H1 (cell line): ENCODE data around the gene BASP1. TPM values are rescaled to one million over a fixed set of nuclear protein-coding genes. Genes with fewer than 3 reads are reported as not detected.

ENCODE experiments used
- CTCF ChIA-PET: fragments of 300-600 bp; sonication (Branson Sonifier 250); formaldehyde crosslinking; loops from one replicate; lab custom pipeline; 2021; ENCODE audit not compliant: partially characterized antibody; lab: Charles Lee
- POLR2A ChIA-PET: fragments of 300-600 bp; sonication (Branson Sonifier 250); formaldehyde crosslinking; loops from one replicate; lab custom pipeline; 2021; ENCODE audit warnings: inconsistent platforms; ENCODE audit not compliant: partially characterized antibody; lab: Charles Lee
- DNase-seq, 2 experiments: peaks; one replicate each; pipeline versions ENCODE4 v3.0.0 to v3.0.0-alpha.2; 2010 to 2022; ENCODE audit warnings: low spot score in 2 of 2, low read depth in 1 of 2, mixed read lengths in 1 of 2
- FAIRE-seq: peaks from 2 replicates; lab custom pipeline; 2011; peaks lifted over from hg19 to GRCh38; lab: Jason Lieb, UNC
- H2AFZ ChIP-seq: 2 replicates; pipeline ENCODE4 v1.8.1; 2012; ENCODE audit warnings: low read length, inconsistent platforms
- H2AK5ac ChIP-seq: 2 replicates; pipeline ENCODE4 v1.6.1; 2013; ENCODE audit warnings: low read depth, low read length
- H2BK120ac ChIP-seq: replicated peaks from 2 replicates; pipeline ENCODE3; 2013; ENCODE audit warnings: low read depth, low read length, inconsistent platforms
- H2BK12ac ChIP-seq: 2 replicates; pipeline ENCODE4 v1.6.1; 2013; ENCODE audit warnings: low read depth, low read length
- H2BK15ac ChIP-seq: 2 replicates; pipeline ENCODE4 v1.6.1; 2013; ENCODE audit warnings: low read length
- H2BK20ac ChIP-seq: 2 replicates; pipeline ENCODE4 v1.6.1; 2013; ENCODE audit warnings: low read length
- H2BK5ac ChIP-seq: 2 replicates; pipeline ENCODE4 v1.6.1; 2013; ENCODE audit warnings: low read depth, low read length
- H3K14ac ChIP-seq: 2 replicates; pipeline ENCODE4 v1.6.1; 2013; ENCODE audit warnings: inconsistent platforms; ENCODE audit not compliant: insufficient read length
- H3K18ac ChIP-seq: 2 replicates; pipeline ENCODE4 v1.6.1; 2013; ENCODE audit warnings: low read length; ENCODE audit errors: extremely low read depth
- H3K23ac ChIP-seq: 2 replicates; pipeline ENCODE4 v1.6.1; 2013; ENCODE audit warnings: inconsistent platforms; ENCODE audit not compliant: insufficient read length
- H3K23me2 ChIP-seq: 2 replicates; pipeline ENCODE4 v1.6.1; 2013; ENCODE audit warnings: low read depth, low read length
- H3K27ac ChIP-seq: 2 replicates; pipeline ENCODE4 v1.6.1; 2011; ENCODE audit warnings: low read depth, low read length, inconsistent platforms
- H3K27me3 ChIP-seq, 4 experiments: replicated peaks in 1 of 4; 1 replicate in 1 of 4; 2 replicates in 3 of 4; pipeline versions ENCODE4 v1.6.1 to v1.8.1; 2011 to 2013; ENCODE audit warnings: low read length in 3 of 4, mild to moderate bottlenecking in 3 of 4, inconsistent platforms in 2 of 4, mixed read lengths in 2 of 4, moderate library complexity in 1 of 4; ENCODE audit not compliant: control insufficient read depth in 3 of 4, insufficient read depth in 3 of 4; ENCODE audit errors: extremely low read depth in 1 of 4
- H3K36me3 ChIP-seq, 4 experiments: 2 replicates each; pipeline versions ENCODE4 v1.6.1 to v1.8.1; 2011 to 2013; ENCODE audit warnings: mild to moderate bottlenecking in 4 of 4, low read length in 3 of 4, moderate library complexity in 2 of 4, control low read depth in 1 of 4, inconsistent platforms in 1 of 4; ENCODE audit not compliant: insufficient read depth in 4 of 4, control insufficient read depth in 2 of 4
- H3K4ac ChIP-seq: replicated peaks from 2 replicates; pipeline ENCODE3; 2013; ENCODE audit warnings: low read length, low read depth, mixed read lengths, inconsistent platforms; ENCODE audit not compliant: insufficient read length
- H3K4me1 ChIP-seq, 4 experiments: replicated peaks in 1 of 4; 1 replicate in 1 of 4; 2 replicates in 3 of 4; pipeline versions ENCODE4 v1.6.1 to v1.8.1; 2011 to 2013; ENCODE audit warnings: low read length in 3 of 4, inconsistent platforms in 2 of 4, mixed read lengths in 1 of 4; ENCODE audit not compliant: insufficient read depth in 4 of 4, control insufficient read depth in 3 of 4
- H3K4me2 ChIP-seq, 2 experiments: 2 replicates each; pipeline versions ENCODE4 v1.6.1 to v1.8.1; 2011 to 2013; ENCODE audit warnings: low read depth in 2 of 2, low read length in 2 of 2, control low read depth in 1 of 2, inconsistent platforms in 1 of 2, mild to moderate bottlenecking in 1 of 2; ENCODE audit not compliant: insufficient read depth in 1 of 2
- H3K4me3 ChIP-seq, 4 experiments: fragments of 200-600, 300-600 bp in 1 of 4; sonication (generic), shearing (Covaris generic), sonication (Bioruptor Twin) in 1 of 4; 2 replicates each; pipeline versions ENCODE4 v1.5.1 to v1.8.1; 2011 to 2016; ENCODE audit warnings: low read length in 4 of 4, low read depth in 3 of 4, control low read depth in 2 of 4, inconsistent platforms in 2 of 4, mild to moderate bottlenecking in 2 of 4, mixed read lengths in 1 of 4, moderate library complexity in 1 of 4; ENCODE audit not compliant: insufficient read depth in 2 of 4; ENCODE audit errors: extremely low read depth in 1 of 4
- H3K56ac ChIP-seq: replicated peaks from 2 replicates; pipeline ENCODE3; 2013; ENCODE audit warnings: low read depth, mild to moderate bottlenecking, mixed read lengths, low read length, inconsistent platforms; ENCODE audit not compliant: insufficient read length
- H3K79me1 ChIP-seq: 2 replicates; pipeline ENCODE4 v1.6.1; 2013; ENCODE audit warnings: low read depth, low read length, control low read depth
- H3K79me2 ChIP-seq, 2 experiments: 2 replicates each; pipeline versions ENCODE4 v1.6.1 to v1.8.1; 2012 to 2013; ENCODE audit warnings: low read length in 2 of 2, mild to moderate bottlenecking in 2 of 2, inconsistent platforms in 1 of 2; ENCODE audit not compliant: insufficient read depth in 2 of 2, control insufficient read depth in 1 of 2
- H3K9ac ChIP-seq, 4 experiments: replicated peaks in 1 of 4; 1 replicate in 1 of 4; 2 replicates in 3 of 4; pipeline versions ENCODE4 v1.6.1 to v1.8.1; 2011 to 2013; ENCODE audit warnings: low read depth in 3 of 4, low read length in 3 of 4, control low read depth in 2 of 4, mild to moderate bottlenecking in 2 of 4, moderate library complexity in 2 of 4, inconsistent platforms in 1 of 4; ENCODE audit errors: extremely low read depth in 1 of 4
- H3K9me3 ChIP-seq, 2 experiments: 2 replicates each; pipeline versions ENCODE4 v1.6.1 to v1.8.1; 2012 to 2013; ENCODE audit warnings: mild to moderate bottlenecking in 2 of 2, moderate library complexity in 2 of 2, control low read depth in 1 of 2, inconsistent platforms in 1 of 2, low read depth in 1 of 2, low read length in 1 of 2, mixed read lengths in 1 of 2; ENCODE audit not compliant: insufficient read depth in 2 of 2
- H4K20me1 ChIP-seq, 2 experiments: replicated peaks in 1 of 2; 2 replicates each; pipeline versions ENCODE3 to v1.8.1; 2011 to 2013; ENCODE audit warnings: inconsistent platforms in 2 of 2, low read length in 2 of 2, mild to moderate bottlenecking in 1 of 2; ENCODE audit not compliant: insufficient read depth in 2 of 2, control insufficient read depth in 1 of 2
- H4K5ac ChIP-seq: 2 replicates; pipeline ENCODE4 v1.6.1; 2013; ENCODE audit warnings: low read length, low read depth, mixed read lengths, inconsistent platforms; ENCODE audit not compliant: insufficient read length
- H4K8ac ChIP-seq: 2 replicates; pipeline ENCODE4 v1.8.0; 2013; ENCODE audit warnings: mild to moderate bottlenecking, moderate library complexity, low read length, inconsistent platforms; ENCODE audit not compliant: insufficient read depth; ENCODE audit errors: extremely low read depth
- H4K91ac ChIP-seq: replicated peaks from 2 replicates; pipeline ENCODE3; 2013; ENCODE audit warnings: low read length, mixed read lengths, inconsistent platforms; ENCODE audit not compliant: insufficient read length
- BCL11A ChIP-seq, 2 experiments: IDR thresholded peaks; one replicate each; pipeline ENCODE4 v1.6.1; 2011; ENCODE audit warnings: low read depth in 2 of 2, low read length in 2 of 2, mild to moderate bottlenecking in 2 of 2
- GABPA ChIP-seq: IDR thresholded peaks from 2 replicates; pipeline ENCODE4 v1.6.1; 2011; ENCODE audit warnings: mild to moderate bottlenecking, low read length, moderate library complexity, borderline replicate concordance; ENCODE audit not compliant: insufficient read depth
- JUN ChIP-seq: IDR thresholded peaks from 2 replicates; pipeline ENCODE4 v1.6.1; 2011; ENCODE audit warnings: low read depth, mild to moderate bottlenecking, improper control_type of control experiment, low read length
- WGBS, 2 experiments: shearing (Covaris generic) in 1 of 2; methylation state at CpG; one replicate each; pipeline versions ENCODE4 v1.1.6 to v1.1.7; 2013 to 2015; ENCODE audit warnings: low lambda C conversion rate in 2 of 2, mixed read lengths in 2 of 2, inconsistent platforms in 1 of 2, low coverage in 1 of 2, missing lambda C conversion rate in 1 of 2; ENCODE audit not compliant: insufficient replicate concordance in 2 of 2, insufficient coverage in 1 of 2, insufficient read length in 1 of 2; ENCODE audit errors: extremely low coverage in 1 of 2, missing lambda C conversion rate in 1 of 2; 5-methylcytosine and 5-hydroxymethylcytosine counted together
- polyA plus RNA-seq, 7 experiments: library from polyadenylated mRNA; depleted of rRNA in 3 of 7; stranded (reverse) in 5 of 7; unstranded in 2 of 7; fragments of >200 nt in 5 of 7; fragments of 200-250 nt in 2 of 7; gene quantifications; 1 replicate in 5 of 7; 2 replicates in 1 of 7; 4 replicates in 1 of 7; pipeline versions ENCODE4 v1.2.1 to v1.2.3, GENCODE V29; 2011 to 2013; ENCODE audit warnings: missing spikeins in 2 of 7, mixed read lengths in 2 of 7
- total RNA-seq: library from RNA; stranded (reverse); fragmentation: NEBNext Ultra II Directional; extraction: Animal tissue kit (Norgen Biotek cat#: 25700); gene quantifications from 2 replicates; pipeline ENCODE4 v1.2.1, GENCODE V29; 2021
- TF ChIP-seq, protein P1 (sequence below), 3 experiments: IDR thresholded peaks; 1 replicate in 2 of 3; 2 replicates in 1 of 3; pipeline versions ENCODE4 v1.5.1 to v1.6.1; 2011; ENCODE audit warnings: low read length in 3 of 3, mild to moderate bottlenecking in 3 of 3, inconsistent platforms in 2 of 3, low read depth in 1 of 3, moderate library complexity in 1 of 3; ENCODE audit not compliant: insufficient read depth in 1 of 3; ENCODE audit errors: control extremely low read depth in 1 of 3

BASP1 gene
- total and polyA plus RNA-seq, 2 of the 8 experiments (the other 6 are each of a cell fraction or from before 2014, with no cell fraction given): 95.2 to 104 TPM

DNA sequence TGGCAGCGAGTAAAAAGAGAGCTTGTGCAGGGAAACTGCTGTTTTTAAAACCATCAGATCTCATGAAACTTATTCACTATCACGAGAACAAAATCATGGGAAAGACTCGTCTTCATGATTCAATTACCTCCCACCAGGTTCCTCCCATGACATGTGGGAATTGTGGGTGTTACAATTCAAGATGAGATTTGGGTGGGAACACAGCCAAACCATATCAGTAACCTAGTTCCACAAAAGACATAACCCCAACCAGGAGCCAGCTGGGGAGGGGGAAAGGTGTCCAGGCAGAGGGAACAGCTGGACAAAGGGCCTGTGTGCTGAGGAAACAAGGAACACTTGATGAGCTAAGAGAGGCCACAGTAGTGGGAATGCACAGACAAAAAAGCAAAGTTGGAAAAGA, 71.1 kb downstream of the BASP1 start:
- POLR2A ChIA-PET: no interaction called here
- no peak overlapping the region for H2BK120ac ChIP-seq
- WGBS, 2 experiments: 100% methylated on average over 3 of the region's 3 CpGs; no CpG with 5 or more reads in 1 of the 2 experiments

More for the DNA sequence above, 71.1 kb downstream of the BASP1 start:
- Histone ChIP-seq H3K14ac (no peak overlapping the region), H3K23ac (no peak overlapping the region), H3K27ac (no peak overlapping the region), H3K9ac (no peak overlapping the region), H2AFZ (no peak overlapping the region), H2BK20ac (no peak overlapping the region), H3K79me1 (no peaks in the 10 kb centered on the region), H3K4me1 (no peaks in the 10 kb centered on the region), H3K4ac (no peak overlapping the region), H3K79me2 (no peaks in the 10 kb centered on the region), H3K36me3 (no peaks in the 10 kb centered on the region), H3K4me3 (no peak overlapping the region), H4K8ac (no peak overlapping the region), H3K9me3 (no peaks in the 10 kb centered on the region; a peak in 1 of 4 replicates), H3K18ac (no peak overlapping the region), H3K23me2 (no peaks in the 10 kb centered on the region; the same call in 1 of the 2 replicates), H4K5ac (no peak overlapping the region), H3K56ac (no peak overlapping the region), H4K20me1 (no peaks in the 10 kb centered on the region), H2AK5ac (no peak overlapping the region), H3K27me3 (no peaks in the 10 kb centered on the region), H2BK12ac (no peak overlapping the region), H2BK15ac (no peak overlapping the region), H3K4me2 (no peak overlapping the region), H2BK5ac (no peak overlapping the region), H4K91ac (no peak overlapping the region)
- DNase-seq (no peak), FAIRE-seq (no peak)
- TF ChIP-seq JUN (no peak), BCL11A (IDR thresholded peaks at IDR 0.05; ENCODE audit: low read depth in 2 of 2, low read length in 2 of 2) (no peak), GABPA (no peak)
- TF ChIP-seq, protein P1, sequence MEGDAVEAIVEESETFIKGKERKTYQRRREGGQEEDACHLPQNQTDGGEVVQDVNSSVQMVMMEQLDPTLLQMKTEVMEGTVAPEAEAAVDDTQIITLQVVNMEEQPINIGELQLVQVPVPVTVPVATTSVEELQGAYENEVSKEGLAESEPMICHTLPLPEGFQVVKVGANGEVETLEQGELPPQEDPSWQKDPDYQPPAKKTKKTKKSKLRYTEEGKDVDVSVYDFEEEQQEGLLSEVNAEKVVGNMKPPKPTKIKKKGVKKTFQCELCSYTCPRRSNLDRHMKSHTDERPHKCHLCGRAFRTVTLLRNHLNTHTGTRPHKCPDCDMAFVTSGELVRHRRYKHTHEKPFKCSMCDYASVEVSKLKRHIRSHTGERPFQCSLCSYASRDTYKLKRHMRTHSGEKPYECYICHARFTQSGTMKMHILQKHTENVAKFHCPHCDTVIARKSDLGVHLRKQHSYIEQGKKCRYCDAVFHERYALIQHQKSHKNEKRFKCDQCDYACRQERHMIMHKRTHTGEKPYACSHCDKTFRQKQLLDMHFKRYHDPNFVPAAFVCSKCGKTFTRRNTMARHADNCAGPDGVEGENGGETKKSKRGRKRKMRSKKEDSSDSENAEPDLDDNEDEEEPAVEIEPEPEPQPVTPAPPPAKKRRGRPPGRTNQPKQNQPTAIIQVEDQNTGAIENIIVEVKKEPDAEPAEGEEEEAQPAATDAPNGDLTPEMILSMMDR (IDR thresholded peaks at IDR 0.05; ENCODE audit: control extremely low read depth in 1 of 3, insufficient read depth in 1 of 3, low read depth in 1 of 3, low read length in 3 of 3): no peak
- CTCF ChIA-PET: interaction anchor here (0.9 kb wide), 1 partner anchor 14 kb away, joined by 3 read pairs; no protein-coding TSS in a partner anchor
